PFSK-1 (cell line): ENCODE results near the gene BNC1.

ENCODE experiments used
- POLR2AphosphoS5 ChIP-seq: IDR thresholded peaks from 2 replicates; pipeline ENCODE4 v1.6.1; 2012; ENCODE audit warnings: low read depth, mild to moderate bottlenecking, control low read depth, low read length, moderate library complexity
- SIN3A ChIP-seq: IDR thresholded peaks from 2 replicates; pipeline ENCODE4 v1.6.1; 2012; ENCODE audit warnings: mild to moderate bottlenecking, low read length, moderate library complexity, borderline replicate concordance; ENCODE audit not compliant: insufficient read depth
- TAF1 ChIP-seq: IDR thresholded peaks from 2 replicates; pipeline ENCODE4 v1.6.1; 2012; ENCODE audit warnings: low read length, control low read depth, borderline replicate concordance; ENCODE audit not compliant: insufficient read depth

DNA sequence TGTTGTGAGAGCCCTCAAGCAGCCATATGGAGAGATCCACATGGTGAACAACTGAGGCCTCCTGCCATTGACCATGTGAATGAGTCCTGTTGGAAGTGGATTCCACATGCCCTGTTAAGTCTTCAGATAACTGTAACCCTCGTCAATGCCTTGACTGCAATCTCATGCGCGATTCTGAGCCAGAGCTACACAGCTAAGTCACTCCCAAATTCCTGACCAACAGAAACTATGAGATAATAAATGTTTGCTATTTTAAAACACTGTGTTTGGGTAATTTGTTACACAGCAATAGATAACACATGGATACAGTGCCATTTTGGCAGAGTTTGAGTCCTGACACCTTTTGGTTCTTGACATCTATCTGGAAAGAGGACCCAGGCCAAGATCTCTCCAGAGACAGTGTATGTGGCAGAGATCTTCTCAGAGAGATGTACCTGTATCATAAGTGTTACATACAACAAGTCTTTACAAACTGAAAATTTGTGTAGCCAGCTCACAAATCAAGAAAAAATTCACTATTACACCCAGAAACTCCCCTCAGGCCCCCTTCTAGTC, 34.5 kb upstream of the BNC1 start:
- TF ChIP-seq POLR2AphosphoS5 (no peak), TAF1 (no peak), SIN3A (no peak)
